H1 (cell line): ENCODE measurements around the gene CD59.

ENCODE experiments used
- BACH1 ChIP-seq: IDR thresholded peaks from 2 replicates; pipeline ENCODE4 v1.6.1; 2012; ENCODE audit warnings: low read length, improper control_type of control experiment
- BRCA1 ChIP-seq: IDR thresholded peaks from 2 replicates; pipeline ENCODE4 v1.6.1; 2012; ENCODE audit warnings: low read depth, low read length, improper control_type of control experiment
- CEBPB ChIP-seq: IDR thresholded peaks from 2 replicates; pipeline ENCODE4 v1.6.1; 2012; ENCODE audit warnings: low read depth, low read length
- EP300 ChIP-seq, 2 experiments: IDR thresholded peaks; 1 replicate in 1 of 2; 2 replicates in 1 of 2; pipeline ENCODE4 v1.6.1; 2011 to 2012; ENCODE audit warnings: low read depth in 2 of 2, low read length in 2 of 2, mild to moderate bottlenecking in 2 of 2, borderline replicate concordance in 1 of 2, inconsistent platforms in 1 of 2, moderate library complexity in 1 of 2
- MAFK ChIP-seq: IDR thresholded peaks from 2 replicates; pipeline ENCODE4 v1.6.1; 2012; ENCODE audit warnings: low read depth, mild to moderate bottlenecking, improper control_type of control experiment, low read length
- POLR2AphosphoS5 ChIP-seq: IDR thresholded peaks from 2 replicates; pipeline ENCODE4 v1.6.1; 2011; ENCODE audit warnings: low read depth, low read length
- TAF7 ChIP-seq: optimal IDR thresholded peaks from 2 replicates; pipeline ENCODE3; 2011; ENCODE audit warnings: low read depth, mild to moderate bottlenecking, inconsistent platforms, low read length, moderate library complexity, borderline replicate concordance
- TF ChIP-seq, protein P1 (sequence below), 3 experiments: IDR thresholded peaks; 1 replicate in 2 of 3; 2 replicates in 1 of 3; pipeline versions ENCODE4 v1.5.1 to v1.6.1; 2011; ENCODE audit warnings: low read length in 3 of 3, mild to moderate bottlenecking in 3 of 3, inconsistent platforms in 2 of 3, low read depth in 1 of 3, moderate library complexity in 1 of 3; ENCODE audit not compliant: insufficient read depth in 1 of 3; ENCODE audit errors: control extremely low read depth in 1 of 3

GRCh38 chr11:33742249-33742851, 6.1 kb upstream of the CD59 start:
- TF ChIP-seq POLR2AphosphoS5 = no peak
- no peak for TF ChIP-seq TAF7
- no peak for TF ChIP-seq EP300 (IDR thresholded peaks at IDR 0.05; ENCODE audit: borderline replicate concordance in 1 of 2, low read depth in 2 of 2, low read length in 2 of 2)
- no peak for TF ChIP-seq BRCA1
- TF ChIP-seq MAFK = no peak
- TF ChIP-seq, protein P1, sequence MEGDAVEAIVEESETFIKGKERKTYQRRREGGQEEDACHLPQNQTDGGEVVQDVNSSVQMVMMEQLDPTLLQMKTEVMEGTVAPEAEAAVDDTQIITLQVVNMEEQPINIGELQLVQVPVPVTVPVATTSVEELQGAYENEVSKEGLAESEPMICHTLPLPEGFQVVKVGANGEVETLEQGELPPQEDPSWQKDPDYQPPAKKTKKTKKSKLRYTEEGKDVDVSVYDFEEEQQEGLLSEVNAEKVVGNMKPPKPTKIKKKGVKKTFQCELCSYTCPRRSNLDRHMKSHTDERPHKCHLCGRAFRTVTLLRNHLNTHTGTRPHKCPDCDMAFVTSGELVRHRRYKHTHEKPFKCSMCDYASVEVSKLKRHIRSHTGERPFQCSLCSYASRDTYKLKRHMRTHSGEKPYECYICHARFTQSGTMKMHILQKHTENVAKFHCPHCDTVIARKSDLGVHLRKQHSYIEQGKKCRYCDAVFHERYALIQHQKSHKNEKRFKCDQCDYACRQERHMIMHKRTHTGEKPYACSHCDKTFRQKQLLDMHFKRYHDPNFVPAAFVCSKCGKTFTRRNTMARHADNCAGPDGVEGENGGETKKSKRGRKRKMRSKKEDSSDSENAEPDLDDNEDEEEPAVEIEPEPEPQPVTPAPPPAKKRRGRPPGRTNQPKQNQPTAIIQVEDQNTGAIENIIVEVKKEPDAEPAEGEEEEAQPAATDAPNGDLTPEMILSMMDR (IDR thresholded peaks at IDR 0.05; ENCODE audit: control extremely low read depth in 1 of 3, insufficient read depth in 1 of 3, low read depth in 1 of 3, low read length in 3 of 3) = no peak
- no peak for TF ChIP-seq CEBPB
- TF ChIP-seq BACH1 = no peak
